ENCODE results near the gene DNAJC5G. TPM values are rescaled to one million over a fixed set of nuclear protein-coding genes. Genes with fewer than 3 reads are reported as not detected.

Gene DNAJC5G
- total and polyA plus RNA-seq, 9 of the 15 experiments (the other 6 are each of a cell fraction or from before 2014, with no cell fraction given), result not detected

- TF ChIP-seq, protein P1, sequence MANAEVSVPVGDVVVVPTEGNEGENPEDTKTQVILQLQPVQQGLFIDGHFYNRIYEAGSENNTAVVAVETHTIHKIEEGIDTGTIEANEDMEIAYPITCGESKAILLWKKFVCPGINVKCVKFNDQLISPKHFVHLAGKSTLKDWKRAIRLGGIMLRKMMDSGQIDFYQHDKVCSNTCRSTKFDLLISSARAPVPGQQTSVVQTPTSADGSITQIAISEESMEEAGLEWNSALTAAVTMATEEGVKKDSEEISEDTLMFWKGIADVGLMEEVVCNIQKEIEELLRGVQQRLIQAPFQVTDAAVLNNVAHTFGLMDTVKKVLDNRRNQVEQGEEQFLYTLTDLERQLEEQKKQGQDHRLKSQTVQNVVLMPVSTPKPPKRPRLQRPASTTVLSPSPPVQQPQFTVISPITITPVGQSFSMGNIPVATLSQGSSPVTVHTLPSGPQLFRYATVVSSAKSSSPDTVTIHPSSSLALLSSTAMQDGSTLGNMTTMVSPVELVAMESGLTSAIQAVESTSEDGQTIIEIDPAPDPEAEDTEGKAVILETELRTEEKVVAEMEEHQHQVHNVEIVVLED (CRISPR knock-in tag; IDR thresholded peaks at IDR 0.05), result no peak
- TF ChIP-seq, protein P2, sequence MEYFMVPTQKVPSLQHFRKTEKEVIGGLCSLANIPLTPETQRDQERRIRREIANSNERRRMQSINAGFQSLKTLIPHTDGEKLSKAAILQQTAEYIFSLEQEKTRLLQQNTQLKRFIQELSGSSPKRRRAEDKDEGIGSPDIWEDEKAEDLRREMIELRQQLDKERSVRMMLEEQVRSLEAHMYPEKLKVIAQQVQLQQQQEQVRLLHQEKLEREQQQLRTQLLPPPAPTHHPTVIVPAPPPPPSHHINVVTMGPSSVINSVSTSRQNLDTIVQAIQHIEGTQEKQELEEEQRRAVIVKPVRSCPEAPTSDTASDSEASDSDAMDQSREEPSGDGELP (CRISPR knock-in tag; IDR thresholded peaks at IDR 0.05; ENCODE audit: borderline replicate concordance), result peak; percentile 90
- TF ChIP-seq PYGO2 (tag; IDR thresholded peaks at IDR 0.05), result no peak
- no peak for TF ChIP-seq ETS2 (tag; IDR thresholded peaks at IDR 0.05; ENCODE audit: borderline replicate concordance, poor library complexity, severe bottlenecking)
- TF ChIP-seq, protein P3, sequence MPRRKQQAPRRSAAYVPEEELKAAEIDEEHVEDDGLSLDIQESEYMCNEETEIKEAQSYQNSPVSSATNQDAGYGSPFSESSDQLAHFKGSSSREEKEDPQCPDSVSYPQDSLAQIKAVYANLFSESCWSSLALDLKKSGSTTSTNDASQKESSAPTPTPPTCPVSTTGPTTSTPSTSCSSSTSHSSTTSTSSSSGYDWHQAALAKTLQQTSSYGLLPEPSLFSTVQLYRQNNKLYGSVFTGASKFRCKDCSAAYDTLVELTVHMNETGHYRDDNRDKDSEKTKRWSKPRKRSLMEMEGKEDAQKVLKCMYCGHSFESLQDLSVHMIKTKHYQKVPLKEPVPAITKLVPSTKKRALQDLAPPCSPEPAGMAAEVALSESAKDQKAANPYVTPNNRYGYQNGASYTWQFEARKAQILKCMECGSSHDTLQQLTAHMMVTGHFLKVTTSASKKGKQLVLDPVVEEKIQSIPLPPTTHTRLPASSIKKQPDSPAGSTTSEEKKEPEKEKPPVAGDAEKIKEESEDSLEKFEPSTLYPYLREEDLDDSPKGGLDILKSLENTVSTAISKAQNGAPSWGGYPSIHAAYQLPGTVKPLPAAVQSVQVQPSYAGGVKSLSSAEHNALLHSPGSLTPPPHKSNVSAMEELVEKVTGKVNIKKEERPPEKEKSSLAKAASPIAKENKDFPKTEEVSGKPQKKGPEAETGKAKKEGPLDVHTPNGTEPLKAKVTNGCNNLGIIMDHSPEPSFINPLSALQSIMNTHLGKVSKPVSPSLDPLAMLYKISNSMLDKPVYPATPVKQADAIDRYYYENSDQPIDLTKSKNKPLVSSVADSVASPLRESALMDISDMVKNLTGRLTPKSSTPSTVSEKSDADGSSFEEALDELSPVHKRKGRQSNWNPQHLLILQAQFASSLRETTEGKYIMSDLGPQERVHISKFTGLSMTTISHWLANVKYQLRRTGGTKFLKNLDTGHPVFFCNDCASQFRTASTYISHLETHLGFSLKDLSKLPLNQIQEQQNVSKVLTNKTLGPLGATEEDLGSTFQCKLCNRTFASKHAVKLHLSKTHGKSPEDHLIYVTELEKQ (CRISPR knock-in tag; IDR thresholded peaks at IDR 0.05), result no peak
- no peak for TF ChIP-seq GATAD2A (IDR thresholded peaks at IDR 0.05)
- no peak for TF ChIP-seq SETDB1 (IDR thresholded peaks at IDR 0.05; ENCODE audit: low read length)
- TF ChIP-seq ZNF324 (CRISPR knock-in tag; IDR thresholded peaks at IDR 0.05), result no peak
- no peak for TF ChIP-seq HSF4 (CRISPR knock-in tag; IDR thresholded peaks at IDR 0.05; ENCODE audit: borderline replicate concordance)
- peak; percentile 13; the same call in 1 of the 2 replicates for TF ChIP-seq HBP1 (CRISPR knock-in tag; IDR thresholded peaks at IDR 0.05)
- TF ChIP-seq BHLHE40 (IDR thresholded peaks at IDR 0.05; ENCODE audit: low read length), result peak; percentile 98
- TF ChIP-seq CBX8 (IDR thresholded peaks at IDR 0.05; ENCODE audit: borderline replicate concordance, extremely low read depth, low read depth, low read length, poor library complexity, severe bottlenecking), result no peak
- TF ChIP-seq ZHX1 (conservative IDR thresholded peaks at IDR 0.05; ENCODE audit: low read length), result no peak
- TF ChIP-seq PREB (CRISPR knock-in tag; IDR thresholded peaks at IDR 0.05), result no peak
Observed at GRCh38 chr2:27322766-27323595, 47.7 kb downstream of the DNAJC5G start, which contains the start of gene MPV17 (continued).

Data from K562 (cell line).